NT2/D1 (cell line): Measurements from ENCODE around the gene PPP2R3B.
"Not testable (repeated sequence)": the region's sequence is repeated elsewhere in the genome, so short reads cannot be mapped to it uniquely, and the experiment has no call there.

ENCODE experiments used
- DNase-seq: peaks from one replicate; pipeline ENCODE4 v3.0.0-alpha.2; 2011; ENCODE audit warnings: low read depth, low spot score
- H3K27me3 ChIP-seq: 2 replicates; pipeline ENCODE4 v1.6.0; 2011; ENCODE audit warnings: mild to moderate bottlenecking; ENCODE audit not compliant: insufficient read length, insufficient read depth
- H3K36me3 ChIP-seq: 2 replicates; pipeline ENCODE4 v1.6.1; 2011; ENCODE audit warnings: mild to moderate bottlenecking, low read length, mixed read lengths; ENCODE audit not compliant: insufficient read depth, insufficient read length
- H3K4me1 ChIP-seq: 2 replicates; pipeline ENCODE4 v1.5.1; 2011; ENCODE audit not compliant: insufficient read depth, insufficient read length
- H3K4me3 ChIP-seq: 2 replicates; pipeline ENCODE4 v1.5.1; 2011; ENCODE audit warnings: low read depth; ENCODE audit not compliant: insufficient read length
- H3K9ac ChIP-seq: 2 replicates; pipeline ENCODE4 v1.6.0; 2011; ENCODE audit warnings: low read depth; ENCODE audit not compliant: insufficient read length
- H3K9me3 ChIP-seq: 2 replicates; pipeline ENCODE4 v1.5.1; 2011; ENCODE audit warnings: mild to moderate bottlenecking, low read length; ENCODE audit not compliant: insufficient read depth
- SUZ12 ChIP-seq: IDR thresholded peaks from 2 replicates; pipeline ENCODE4 v1.6.1; 2011; ENCODE audit not compliant: insufficient read length, insufficient read depth; ENCODE audit errors: extremely low read depth
- YY1 ChIP-seq: IDR thresholded peaks from 2 replicates; pipeline ENCODE4 v1.6.1; 2011; ENCODE audit not compliant: insufficient read length, insufficient read depth
- ZNF274 ChIP-seq: IDR thresholded peaks from 2 replicates; pipeline ENCODE4 v1.6.1; 2011; ENCODE audit warnings: mild to moderate bottlenecking, low read depth, low read length

The PPP2R3B gene, protein sequence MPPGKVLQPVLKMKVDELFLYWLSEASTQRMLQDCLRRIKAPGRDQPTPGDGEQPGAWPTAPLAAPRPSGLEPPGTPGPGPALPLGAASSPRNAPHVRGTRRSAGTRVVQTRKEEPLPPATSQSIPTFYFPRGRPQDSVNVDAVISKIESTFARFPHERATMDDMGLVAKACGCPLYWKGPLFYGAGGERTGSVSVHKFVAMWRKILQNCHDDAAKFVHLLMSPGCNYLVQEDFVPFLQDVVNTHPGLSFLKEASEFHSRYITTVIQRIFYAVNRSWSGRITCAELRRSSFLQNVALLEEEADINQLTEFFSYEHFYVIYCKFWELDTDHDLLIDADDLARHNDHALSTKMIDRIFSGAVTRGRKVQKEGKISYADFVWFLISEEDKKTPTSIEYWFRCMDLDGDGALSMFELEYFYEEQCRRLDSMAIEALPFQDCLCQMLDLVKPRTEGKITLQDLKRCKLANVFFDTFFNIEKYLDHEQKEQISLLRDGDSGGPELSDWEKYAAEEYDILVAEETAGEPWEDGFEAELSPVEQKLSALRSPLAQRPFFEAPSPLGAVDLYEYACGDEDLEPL

GRCh38 chrX:386768-387575 is at the start of gene PPP2R3B:
Gene PPP2R3B, minus strand, starts transcription at chrX:386907. Its CDS starts 216 bp downstream, at chrX:386691.
- H3K4me3 ChIP-seq = peak within 1 kb of the TSS; percentile 96
- TF ChIP-seq YY1 (peak; percentile 27), ZNF274 (no peak)
- DNase-seq = peak; percentile 97

DNA sequence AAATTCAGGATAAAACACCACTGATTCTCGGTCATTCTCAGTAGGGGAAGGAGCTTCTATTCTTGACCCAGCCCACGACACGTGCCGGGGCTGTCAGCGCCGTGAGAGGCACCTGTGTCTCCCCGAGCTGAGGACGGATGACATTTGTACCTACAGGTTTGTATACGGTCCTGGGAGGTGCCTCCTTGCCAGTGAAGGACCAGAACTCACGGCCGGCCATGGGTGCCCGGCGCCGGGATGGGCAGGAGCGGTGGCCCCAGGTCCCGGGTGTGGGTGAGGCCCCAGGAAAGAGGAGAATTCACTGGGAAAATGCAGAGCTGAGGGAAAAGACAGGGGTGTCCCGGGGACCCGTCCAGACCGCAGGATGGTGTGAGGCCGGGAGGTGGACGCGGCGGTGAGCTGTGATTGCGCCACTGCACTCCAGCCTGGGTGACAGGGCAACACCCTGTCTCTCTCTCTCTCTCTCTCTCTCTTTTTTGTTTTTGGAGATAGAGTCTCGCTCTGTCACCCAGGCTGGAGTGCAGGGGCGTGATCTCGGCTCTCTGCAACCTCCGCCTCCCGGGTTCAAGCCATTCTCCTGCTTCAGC is 48.9 kb upstream of the PPP2R3B start:
- H3K36me3 ChIP-seq = no peaks in the 10 kb centered on the region
- no peaks in the 10 kb centered on the region for H3K27me3 ChIP-seq
- no peak for TF ChIP-seq YY1
- TF ChIP-seq ZNF274 = no peak
- TF ChIP-seq SUZ12 = no peak
- H3K9ac ChIP-seq = no peak overlapping the region
- H3K4me3 ChIP-seq = no peak overlapping the region
- no peak for DNase-seq
- H3K9me3 ChIP-seq = no peaks in the 10 kb centered on the region
- peaks cover 3% of the 10 kb centered on the region for H3K4me1 ChIP-seq

More at GRCh38 chrX:386768-387575, at the start of gene PPP2R3B:
- Histone ChIP-seq H3K4me1 (peaks cover 4% of the 10 kb centered on the region), H3K9ac (peak within 1 kb of the TSS; percentile 97), H3K27me3 (no peaks in the 10 kb centered on the region), H3K36me3 (peaks cover 15% of the 10 kb centered on the region), H3K9me3 (no peaks in the 10 kb centered on the region)

- no peak overlapping the region for H3K4me3 ChIP-seq
- TF ChIP-seq SUZ12 (no peak), ZNF274 (no peak), YY1 (no peak)
- no peak overlapping the region for H3K9ac ChIP-seq
- H3K4me1 ChIP-seq = peaks cover 3% of the 10 kb centered on the region
- no peak for DNase-seq
- H3K27me3 ChIP-seq = no peaks in the 10 kb centered on the region
- H3K36me3 ChIP-seq = no peaks in the 10 kb centered on the region
- no peaks in the 10 kb centered on the region for H3K9me3 ChIP-seq
Observed at GRCh38 chrX:434946-435345, 48.2 kb upstream of the PPP2R3B start.

GRCh38 chrX:433771-434170 is 47.1 kb upstream of the PPP2R3B start:
- Histone ChIP-seq H3K9me3 (no peaks in the 10 kb centered on the region), H3K27me3 (peaks cover 1% of the 10 kb centered on the region)
- no peak for TF ChIP-seq YY1
- TF ChIP-seq SUZ12 = no peak
- TF ChIP-seq ZNF274 = no peak

DNA sequence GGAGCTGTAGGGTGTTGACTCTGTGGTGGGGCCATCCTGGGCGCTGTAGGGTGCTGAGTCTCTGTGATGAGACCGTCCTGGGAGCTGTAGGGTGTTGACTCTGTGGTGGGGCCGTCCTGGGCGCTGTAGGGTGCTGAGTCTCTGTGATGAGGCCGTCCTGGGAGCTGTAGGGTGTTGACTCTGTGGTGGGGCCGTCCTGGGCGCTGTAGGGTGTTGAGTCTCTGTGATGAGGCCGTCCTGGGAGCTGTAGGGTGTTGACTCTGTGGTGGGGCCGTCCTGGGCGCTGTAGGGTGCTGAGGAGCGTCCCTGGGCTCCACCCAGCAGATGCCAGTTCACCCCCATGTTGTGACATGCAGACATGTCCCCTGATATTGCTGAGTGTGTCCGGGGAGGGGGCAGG is 46.0 kb upstream of the PPP2R3B start:
- not testable (repeated sequence) for H3K9ac ChIP-seq, H3K4me1 ChIP-seq, H3K9me3 ChIP-seq, H3K36me3 ChIP-seq, DNase-seq, H3K4me3 ChIP-seq
- H3K27me3 ChIP-seq = peaks cover 12% of the 10 kb centered on the region

More at GRCh38 chrX:433771-434170, 47.1 kb upstream of the PPP2R3B start:
- H3K4me1 ChIP-seq = peaks cover 5% of the 10 kb centered on the region
- DNase-seq = no peak
- no peak overlapping the region for H3K4me3 ChIP-seq
- H3K36me3 ChIP-seq = no peaks in the 10 kb centered on the region
- H3K9ac ChIP-seq = no peak overlapping the region

DNA sequence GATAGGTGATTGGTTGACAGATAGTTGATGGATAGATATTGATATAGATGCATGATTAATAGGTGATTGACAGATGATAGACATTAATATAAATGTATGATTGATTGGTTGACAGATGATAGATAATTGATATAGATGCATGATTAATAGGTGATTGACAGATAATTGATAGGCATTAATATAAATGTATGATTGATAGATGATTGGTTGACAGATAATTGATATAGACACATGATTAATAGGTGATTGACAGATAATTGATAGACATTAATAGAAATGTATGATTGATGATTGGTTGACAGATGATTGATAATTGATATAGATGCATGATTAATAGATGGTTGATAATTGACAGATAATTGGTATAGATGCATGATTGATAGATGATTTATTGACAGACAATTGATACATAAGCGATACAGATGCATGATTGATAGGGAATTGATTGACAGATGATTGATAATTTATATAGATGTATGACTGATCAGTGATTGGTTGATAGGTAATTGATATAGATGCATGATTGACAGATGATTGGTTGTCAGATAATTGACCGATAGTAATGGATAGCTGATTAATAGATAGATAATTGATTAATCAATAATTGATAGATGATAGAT is 44.9 kb upstream of the PPP2R3B start:
- Histone ChIP-seq H3K36me3 (no peaks in the 10 kb centered on the region), H3K9me3 (no peaks in the 10 kb centered on the region), H3K4me1 (peaks cover 6% of the 10 kb centered on the region), H3K27me3 (peaks cover 18% of the 10 kb centered on the region), H3K9ac (no peak overlapping the region), H3K4me3 (no peak overlapping the region)
- TF ChIP-seq ZNF274 (no peak), SUZ12 (no peak), YY1 (no peak)
- no peak for DNase-seq

DNA sequence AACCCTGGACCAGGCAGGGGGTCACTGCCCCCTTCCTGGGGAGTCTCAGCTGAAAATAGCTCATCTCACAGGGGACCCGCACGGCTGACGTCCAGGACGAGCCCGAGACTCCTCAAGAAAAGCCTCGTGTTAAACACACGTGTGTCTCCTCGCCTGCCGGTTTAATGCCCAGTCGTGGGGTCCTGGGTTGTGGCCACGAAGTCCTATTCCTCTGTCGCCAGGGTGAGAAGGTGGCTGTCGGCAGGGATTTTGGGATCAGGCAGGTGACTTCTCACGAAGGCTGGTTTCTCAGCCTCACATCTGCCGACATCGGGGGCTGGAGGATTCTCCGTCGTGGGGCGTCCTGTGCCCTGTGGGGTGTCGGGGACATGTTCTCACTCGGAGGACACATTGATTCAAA is 44.3 kb upstream of the PPP2R3B start:
- no peak for DNase-seq
- TF ChIP-seq SUZ12 = no peak
- no peak for TF ChIP-seq YY1
- no peak for TF ChIP-seq ZNF274
- Histone ChIP-seq H3K4me1 (peaks cover 6% of the 10 kb centered on the region), H3K9me3 (no peaks in the 10 kb centered on the region), H3K9ac (no peak overlapping the region), H3K4me3 (no peak overlapping the region), H3K36me3 (no peaks in the 10 kb centered on the region), H3K27me3 (peaks cover 18% of the 10 kb centered on the region)
